Stimulated activated CD4-positive, alpha-beta T cell treated with anti-CD3 and anti-CD28 coated beads, Interleukin-4, amount 100 ng/mL, for 24 hours (primary cell): ENCODE data around the gene POLN.
A peak's percentile ranks its signal among the peaks of the same experiment; 100 is the strongest.

Experiments used
- DNase-seq: peaks from one replicate; pipeline ENCODE4 v3.0.0-alpha.2; 2020

Gene POLN

DNA sequence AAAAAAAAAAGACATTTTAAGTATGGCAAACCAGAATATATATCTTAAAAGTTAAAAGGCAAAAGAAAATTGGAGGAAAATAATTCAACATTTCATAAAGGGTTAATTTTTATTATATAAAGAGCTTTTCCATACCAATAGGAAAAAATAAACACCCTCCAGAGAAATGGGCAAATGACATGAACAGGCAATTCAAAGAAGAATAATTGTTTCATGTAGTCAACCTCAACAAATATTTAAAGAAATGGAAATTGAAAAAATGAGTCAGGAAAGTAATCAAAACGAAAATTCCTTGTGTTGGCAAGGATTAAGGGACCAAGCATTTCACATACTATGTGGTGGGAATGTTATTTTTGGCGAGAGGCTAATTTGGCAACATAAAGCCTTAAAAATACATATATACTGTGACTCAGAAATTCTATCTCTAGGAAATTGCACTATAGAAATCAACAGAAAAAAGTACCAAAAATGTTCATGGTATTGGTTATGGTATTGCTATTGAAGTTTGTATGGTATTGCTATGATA is 87.6 kb downstream of the POLN start:
- DNase-seq, result no peak

DNA sequence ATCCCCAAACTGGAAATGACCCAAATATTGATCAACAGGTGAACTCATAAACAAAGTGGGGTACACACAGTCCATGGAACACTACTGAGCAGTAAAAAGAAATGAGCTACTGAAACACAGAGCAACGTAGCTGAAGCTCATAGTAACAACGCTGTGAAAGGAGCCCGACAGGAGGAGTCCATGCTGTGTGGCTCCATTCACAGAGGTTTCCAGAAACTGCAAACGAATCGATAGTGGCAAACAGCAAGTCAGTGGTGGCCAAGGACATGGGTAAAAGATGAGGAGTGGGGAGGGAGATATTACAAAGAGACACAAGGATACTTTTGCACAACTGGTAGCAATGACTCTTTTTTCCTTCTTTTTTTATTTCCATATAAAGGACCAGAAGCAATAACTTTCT is 90.4 kb downstream of the POLN start:
- no peak for DNase-seq

DNA sequence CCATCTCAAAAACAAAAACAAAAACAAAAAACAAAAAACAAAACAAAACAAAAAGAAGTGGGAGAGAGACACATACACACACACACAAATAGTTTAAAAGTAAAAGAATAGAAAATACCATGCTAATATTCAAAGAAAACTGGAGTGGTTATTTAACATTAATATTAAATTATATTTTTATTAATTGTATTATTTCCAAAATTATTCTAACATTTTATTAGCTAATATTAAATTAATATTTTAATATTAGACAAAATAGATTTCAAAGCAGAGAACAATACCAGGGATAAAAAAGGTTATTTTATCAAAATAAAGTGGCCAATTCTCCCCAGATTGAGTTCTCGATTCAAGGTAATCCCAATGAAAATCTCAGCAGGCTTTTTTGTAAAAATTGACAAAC is 91.8 kb downstream of the POLN start:
- DNase-seq, result no peak

DNA sequence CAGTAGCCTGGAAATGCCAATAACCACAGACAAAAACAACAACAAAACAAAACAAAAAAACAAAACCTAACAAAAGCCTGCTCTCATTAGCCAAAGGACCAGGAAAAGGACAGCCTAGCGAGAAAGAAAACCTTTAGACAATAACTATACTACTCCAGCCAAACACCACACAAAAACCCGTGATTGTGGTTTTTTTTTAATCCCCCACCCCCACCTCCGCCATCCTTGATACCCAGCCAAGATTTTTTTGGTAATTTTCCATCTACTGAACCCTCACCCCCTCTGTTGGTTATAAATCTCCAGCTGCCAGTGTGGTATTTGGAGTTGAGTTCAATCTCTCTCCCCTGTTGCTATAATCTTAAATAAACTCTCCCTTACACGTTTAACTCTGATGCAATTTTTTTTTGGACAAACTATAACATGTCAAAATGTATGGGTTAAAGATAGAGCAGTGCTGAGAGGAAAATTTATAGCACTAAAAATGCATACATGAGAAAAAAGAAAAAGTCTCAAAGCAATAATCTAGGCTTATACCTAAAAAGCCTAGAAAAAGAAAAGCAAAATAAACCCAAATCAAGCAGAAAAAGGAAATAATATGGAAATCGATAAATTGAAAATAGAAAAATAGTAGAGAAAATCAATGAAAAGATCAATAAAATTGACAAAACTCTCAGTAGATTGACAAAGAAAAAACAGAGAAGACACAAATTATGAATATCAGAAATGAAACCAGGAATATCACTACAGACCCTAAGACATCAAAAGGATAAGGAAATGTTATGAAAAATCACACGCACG is 99.1 kb downstream of the POLN start:
- DNase-seq, result no peak

DNA sequence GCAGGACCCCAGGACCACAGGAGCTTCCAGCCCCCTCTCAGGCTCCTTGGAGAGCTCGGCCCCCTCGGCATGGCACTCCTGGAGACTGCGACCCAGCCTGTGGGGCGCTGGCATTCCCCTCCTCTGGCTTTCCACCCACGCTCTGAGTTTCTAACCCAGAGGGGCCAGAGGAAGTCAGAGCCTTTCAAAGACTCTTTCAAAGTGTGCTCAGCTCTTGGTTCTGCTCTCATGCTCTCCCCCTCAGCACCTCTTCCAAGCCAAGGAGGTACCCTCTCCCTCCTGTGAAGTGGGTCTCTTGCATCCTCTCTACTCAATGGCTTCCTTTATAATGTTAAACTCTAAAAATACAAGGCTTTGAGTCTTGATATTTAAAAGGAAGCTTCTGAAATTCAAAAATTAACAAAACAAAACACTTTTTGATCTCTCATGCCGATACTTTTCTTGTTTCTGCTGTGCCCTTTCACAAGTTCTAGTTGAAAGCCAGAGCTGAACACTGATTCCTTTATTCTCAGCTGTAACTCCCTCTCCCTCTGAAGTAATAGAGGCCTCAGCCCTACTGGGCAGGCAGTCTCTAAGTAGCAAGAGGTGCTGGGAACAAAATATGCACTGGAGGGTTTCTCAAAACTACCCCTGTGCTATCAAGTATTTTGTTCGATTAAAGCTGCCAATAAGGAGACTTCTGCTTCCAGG is 100.0 kb downstream of the POLN start:
- peak; percentile 10 for DNase-seq

DNA sequence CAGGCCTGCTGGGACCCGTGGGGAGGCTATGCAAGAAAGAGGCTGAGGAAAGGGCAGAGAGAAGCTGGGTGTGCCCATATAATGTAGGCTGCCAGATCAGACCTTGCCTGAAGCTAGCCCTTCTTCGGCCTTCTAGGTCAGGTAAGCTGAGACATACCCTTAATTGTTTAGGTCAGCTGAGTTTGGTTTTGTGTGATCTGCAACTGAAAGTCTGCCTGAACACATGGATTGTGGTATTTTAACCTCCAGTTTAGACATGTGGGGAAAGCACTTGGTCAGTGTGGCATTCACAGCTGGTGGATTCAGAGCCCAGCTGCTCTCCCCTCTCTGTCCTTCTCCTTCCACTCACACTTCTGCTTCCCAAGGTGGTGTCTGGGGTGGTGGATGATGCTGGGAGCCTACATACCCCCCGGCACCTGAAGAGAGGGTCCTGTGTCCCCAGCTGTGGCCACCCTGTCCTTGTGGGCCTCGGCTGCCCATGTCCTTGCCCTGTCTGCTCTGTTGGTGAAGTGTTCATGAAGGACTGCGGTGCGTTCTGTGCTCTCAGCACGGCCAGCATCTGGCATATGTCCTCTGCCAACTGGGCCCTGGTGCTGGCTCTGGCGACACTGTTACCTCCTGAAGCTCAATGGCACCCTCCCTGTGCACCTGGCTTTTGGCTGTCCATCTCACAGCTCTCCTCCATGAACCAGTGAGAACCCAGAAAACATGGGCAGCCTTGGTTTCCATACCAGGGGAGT is 100.7 kb downstream of the POLN start:
- no peak for DNase-seq

DNA sequence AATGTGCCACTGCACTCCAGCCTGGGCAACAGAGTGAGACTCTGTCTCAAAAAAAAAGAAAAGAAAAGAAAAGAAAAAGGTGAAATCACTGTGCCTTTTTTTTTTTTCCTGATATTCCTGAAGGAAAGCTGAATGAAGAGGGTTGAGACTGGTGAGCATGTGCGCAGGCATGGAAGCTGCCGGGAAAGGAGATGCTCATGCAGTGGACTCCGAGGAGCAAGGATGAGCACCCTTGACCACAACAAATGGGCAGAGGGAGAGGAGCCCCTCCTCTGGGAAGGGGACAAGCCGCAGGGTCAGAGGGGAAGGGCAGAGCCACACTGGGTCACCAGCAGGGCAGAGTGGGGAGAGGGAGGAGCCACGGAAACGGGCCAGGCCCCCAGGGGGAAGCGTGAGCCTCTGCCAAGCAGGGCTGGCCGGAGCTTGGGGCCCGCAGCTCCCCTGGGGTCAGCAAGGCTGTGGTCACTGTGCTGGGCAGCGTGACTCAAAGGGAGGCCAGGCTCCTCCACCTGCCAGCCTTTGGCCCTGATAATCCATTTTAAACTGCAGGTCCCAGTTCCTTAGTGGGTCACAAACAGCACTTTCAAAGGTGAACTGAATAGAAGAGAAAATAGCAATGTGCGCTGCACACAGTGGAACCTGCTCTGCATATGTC is 102.9 kb downstream of the POLN start:
- no peak for DNase-seq

DNA sequence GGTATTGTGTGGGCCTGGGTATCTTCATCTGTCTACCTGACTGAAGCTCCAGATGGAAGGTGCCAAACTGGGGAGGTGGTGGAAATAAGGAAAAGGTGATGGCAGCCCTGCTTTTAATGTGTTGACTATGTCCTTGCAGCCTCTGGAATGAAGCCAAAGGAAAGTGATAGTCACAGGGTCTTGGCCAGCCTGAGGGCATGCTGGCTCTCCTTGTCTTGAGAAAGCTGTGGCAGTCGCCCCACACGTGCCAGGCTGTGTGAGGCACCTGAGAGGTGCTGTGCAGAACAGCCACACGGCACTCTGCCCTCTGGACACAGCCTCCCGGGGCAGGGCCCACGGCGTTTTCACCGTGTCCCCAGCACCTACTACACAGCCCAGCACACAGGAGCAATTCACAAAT is 105.2 kb downstream of the POLN start:
- DNase-seq, result no peak

DNA sequence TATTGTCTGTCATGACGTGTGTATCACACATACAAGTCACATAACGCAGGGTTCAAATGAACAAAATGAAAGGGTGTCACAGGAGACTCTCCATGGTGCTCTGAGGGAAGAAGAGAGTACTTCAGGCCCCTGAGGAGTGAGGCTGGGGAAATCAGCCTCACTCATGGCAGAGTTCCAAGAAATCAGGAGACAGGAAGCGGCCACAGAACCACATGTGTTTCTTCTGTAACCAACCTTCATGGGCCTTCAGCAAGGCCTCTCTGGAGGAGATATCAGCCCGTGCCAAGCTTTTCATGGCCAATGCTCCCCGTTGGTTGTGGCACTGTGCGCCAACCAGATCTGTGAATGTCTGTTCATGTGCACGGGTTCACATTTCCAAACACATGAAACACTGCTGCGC is 106.8 kb downstream of the POLN start:
- no peak for DNase-seq

DNA sequence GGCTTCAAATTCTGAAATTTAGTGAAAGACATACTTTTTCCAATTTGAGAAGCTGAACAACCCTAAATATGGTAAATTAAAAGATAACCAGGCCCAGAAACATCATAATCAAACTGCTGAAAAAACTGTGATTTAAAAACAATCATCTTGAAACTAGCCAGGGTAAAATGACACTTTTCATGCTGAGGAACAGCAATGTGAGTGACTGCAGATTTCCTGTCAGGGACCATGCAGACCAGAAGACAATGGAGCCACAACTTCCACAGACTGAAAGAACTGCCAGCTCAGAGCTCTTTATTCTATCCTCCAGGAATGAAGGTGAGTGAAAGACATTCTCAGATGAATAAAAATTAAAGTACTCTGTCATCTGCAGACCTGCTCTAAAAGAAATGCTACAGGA is 109.5 kb downstream of the POLN start:
- DNase-seq, result no peak

DNA sequence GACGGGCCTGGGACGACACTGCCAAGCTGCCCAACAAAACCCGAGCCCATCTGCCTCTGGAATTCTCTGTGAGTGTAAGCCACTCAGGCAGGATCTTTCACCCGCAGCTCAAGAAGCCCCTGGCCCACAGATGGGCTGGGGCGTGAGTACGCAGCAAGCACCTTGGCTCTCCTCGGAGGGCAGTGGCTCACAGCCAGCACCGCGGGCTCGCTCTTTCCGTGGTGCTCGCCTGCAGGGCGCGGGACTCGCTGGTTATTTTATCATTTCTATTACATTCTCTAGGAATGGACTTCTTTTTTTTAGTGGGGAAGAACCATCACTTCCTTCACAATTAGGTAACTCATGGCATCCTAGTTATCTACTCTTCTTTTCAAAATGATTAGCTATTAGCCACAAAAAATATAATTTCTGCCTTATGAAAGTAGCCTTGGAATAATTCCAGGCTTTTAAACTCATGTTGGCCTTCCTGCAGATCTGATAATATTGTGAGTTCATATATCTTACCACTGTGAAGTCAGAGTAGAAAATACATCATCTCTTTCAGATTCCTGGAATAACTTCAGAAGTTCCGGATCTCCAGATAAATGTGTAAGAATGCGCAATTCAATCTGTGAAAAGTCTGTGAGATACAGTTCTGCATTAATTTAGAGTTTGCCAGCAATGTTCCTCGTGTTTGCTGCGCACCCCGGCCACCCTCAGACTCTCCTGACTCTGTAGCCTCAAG is 114.2 kb downstream of the POLN start:
- no peak for DNase-seq

DNA sequence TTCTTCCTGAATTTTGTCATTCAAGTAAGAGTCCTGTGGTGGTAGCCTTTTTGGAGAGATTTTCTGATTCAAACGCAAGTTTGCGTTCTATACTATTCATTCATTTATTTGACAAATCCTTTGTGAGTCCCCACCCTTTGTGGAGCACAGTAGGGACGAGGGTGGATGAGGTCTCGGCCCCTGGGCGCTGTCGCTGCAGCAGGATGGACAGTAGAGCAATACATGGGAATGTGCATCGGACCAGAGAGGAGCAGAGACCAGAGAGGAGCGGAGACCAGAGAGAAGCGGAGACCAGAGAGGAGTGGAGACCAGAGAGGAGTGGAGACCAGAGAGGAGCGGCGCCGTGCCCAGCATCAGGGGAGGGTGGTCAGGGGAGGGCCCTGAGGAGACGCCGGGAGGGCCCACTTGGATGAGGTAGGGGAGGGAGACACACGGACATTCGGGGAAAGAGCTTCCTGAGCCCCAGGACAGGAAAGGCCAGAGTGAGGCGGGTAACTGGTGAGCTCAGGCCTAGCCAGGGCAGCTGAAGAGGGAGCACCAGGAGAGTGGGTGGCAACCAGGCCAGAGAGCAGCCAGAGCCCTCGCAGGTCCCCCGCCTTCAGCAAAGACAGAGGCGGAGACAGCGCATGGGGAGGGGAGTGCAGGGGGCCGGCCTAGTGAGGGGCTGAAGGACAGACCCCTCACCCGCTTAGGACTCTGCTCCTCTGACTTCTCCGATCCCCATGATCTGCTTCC is 115.4 kb downstream of the POLN start:
- no peak for DNase-seq

DNA sequence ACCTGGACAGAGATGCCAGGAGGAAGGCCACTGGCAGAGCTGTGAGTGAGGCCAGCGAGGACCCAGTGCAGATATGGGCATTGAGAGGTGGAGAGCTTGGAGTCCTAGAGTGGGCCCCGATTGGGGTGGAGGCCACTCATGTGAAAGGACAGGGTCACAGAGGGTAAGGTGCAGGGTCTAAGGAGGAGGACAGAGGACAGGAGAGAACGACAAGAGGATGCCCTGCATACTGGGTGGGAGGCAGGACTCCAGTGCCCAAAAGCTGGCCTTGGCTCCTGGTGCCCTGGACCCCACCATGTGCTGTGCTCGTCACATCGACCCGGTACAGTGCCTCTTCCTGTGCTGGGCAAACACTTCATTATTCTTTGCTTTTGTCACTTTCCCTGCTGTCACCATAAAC is 116.1 kb downstream of the POLN start:
- no peak for DNase-seq

DNA sequence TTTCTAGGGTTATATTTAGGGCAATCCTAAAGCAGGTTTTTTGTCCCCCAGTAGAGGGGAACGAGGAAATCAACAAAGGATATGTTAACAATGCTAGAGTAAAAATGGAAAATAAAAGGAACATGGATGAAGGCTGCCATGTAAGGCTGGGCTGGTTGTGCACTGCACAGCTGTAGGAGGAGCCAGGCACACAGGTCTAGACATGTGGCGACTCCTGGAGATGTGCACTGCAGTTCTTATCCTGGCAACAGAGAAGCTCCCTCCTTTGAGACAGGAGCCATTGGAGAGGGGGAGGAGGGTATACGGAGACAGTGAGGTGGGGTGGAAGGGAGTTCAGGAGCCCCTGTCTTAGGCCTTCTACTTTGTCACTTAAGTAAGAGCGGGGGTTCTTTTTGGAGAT is 116.9 kb downstream of the POLN start:
- DNase-seq, result no peak

DNA sequence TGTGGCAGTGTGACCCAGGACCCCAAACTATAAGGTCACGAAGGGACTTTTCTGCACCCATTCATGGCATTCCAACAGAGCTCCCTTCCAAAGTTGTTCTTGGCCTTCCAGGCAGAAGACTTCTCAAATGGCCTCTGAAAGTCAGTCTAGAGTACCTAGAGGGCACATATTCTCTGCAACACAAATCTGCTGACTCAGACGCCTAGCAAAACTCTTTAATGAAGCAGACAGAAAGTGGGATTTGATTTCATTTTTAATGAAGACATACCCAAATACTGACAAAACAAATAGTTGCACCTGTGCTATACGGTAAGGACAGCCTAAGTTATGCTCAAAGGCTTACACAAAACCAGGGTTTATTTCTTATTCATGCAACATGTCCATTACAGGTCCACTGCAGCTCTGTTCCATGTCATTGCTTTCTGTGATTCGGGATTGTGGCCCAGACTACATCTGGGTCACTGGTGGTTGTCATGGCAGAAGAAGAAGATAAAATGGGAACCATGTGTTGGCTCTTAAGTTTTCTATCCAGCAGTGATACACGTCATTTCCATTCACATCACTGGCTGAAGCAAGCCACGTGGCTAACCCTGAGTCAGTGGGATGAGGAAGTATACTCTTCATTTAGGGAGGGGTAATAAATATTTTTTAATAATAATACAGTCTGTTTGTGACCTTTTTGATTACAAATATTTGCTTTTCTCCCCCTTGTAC is 125.1 kb downstream of the POLN start:
- DNase-seq, result no peak

DNA sequence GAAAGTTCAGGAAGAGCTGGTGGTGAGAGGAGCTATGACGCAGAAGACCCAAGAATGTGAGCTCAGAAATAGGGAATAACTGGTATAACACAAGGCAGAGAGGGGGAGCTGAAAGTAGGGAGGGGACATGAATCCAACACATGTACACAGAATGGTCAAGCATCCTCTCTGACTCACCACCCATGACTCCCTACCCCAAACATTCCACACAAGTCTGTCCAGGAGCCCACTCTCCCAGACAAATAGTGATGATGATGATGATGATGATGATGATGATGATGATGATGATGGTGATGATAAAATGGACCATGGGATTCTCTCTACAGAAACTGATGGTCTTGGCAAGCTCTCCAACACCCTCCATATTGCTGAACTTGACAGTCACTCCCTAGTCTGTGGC is 136.4 kb downstream of the POLN start:
- DNase-seq, result no peak

DNA sequence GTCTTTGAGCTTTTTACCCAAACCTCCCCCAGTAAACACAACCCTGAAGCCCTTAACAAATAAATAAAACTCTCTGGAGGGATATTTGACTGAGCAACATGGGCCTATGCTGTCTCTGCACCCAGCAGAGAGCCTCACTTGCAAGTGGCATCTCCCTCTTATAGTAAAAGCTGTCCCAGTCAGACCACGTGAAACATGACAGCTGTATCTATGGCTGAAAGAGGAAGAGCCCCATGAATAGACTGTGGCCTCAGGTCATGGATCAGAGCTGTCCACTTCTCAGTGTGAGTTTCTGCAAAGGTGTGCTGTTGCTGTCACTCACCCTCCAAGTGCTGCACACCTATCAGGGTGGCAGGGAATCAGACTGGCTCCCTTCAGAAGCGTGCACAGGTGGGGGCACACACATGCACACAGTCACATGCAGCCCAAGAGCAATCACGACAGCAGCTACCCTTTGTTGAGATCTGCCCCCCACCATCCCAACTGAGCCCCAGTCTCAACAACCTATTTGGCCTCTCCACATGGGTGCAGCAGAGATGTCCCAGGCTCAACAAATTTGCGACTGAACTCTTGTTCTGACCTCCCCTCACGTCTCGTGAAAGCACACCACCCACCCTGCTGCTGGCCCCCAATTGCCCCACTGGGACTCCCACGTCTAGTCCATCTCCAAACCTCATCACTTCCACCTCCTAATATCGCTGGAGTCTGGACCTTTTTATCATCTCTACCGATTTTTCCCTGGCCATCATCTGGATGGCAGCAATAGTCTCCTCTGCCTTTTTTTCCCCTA is 137.2 kb downstream of the POLN start:
- DNase-seq, result no peak

DNA sequence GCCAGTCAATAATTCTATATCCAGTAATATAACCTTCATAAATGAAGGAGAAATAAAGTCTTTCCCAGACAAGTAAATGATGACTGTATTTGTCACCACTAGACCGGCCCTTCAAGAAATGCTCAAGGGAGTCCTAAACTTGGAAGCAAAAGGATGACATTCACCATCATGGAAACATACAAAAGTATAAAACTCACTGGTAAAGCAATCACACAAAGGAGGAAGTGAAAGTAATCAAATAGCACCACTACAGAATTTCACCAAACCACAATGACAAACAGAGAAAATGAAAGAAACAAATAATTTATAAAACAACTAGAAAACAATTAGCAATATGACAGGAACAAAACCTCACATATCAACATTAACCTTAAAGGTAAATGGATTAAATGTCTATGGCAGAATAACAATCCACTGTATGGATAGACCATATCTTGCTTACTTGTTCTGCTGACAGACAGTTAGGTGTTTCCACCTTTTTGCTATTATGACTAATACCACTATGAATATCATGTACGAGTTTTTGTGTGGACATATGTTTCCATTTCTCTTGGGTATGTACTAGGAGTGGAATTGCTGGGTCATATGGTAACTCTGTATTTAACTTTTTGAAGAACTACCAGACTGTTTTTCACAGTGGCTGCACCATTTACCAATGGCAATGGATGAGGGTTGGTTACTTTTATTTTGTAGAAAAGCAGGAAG is 137.9 kb downstream of the POLN start:
- no peak for DNase-seq

DNA sequence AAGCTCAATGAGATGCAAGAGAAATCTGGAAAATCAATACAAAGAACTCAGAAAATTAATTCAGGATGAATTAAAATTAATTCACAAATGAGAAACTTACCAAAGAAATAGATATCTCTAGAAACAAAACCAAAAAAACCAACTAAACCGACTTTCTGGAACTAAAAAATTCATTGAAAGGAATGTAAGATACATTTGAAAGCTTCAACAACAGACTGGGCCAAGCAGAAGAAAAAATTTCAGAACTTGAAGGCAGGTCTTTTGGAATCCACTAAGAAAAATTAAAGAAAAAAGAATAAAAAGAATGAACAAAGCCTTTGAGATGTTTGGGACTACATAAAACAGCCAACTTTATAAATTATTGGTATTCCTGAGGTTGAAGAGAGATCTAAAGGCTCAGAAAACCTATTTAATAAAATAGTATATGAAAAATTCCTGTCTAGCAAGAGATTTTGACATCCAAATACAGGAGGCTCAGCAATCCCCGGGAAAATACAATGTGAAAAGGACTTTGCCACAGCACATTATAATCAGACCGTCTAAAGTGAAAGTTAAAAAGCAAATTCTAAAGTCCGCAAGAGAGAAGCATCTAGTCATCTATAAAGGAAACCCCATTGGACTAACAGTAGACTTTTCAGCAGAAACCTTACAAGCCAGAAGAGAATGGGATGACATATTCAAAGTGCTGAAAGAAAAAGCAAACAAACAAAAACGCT is 138.6 kb downstream of the POLN start:
- DNase-seq, result no peak
